HepG2 (cell line): ENCODE results near the gene KLHDC4. TPM values are rescaled to one million over a fixed set of nuclear protein-coding genes. Genes with fewer than 3 reads are reported as not detected.

ENCODE experiments used
- CC2D1A ChIP-seq: sonication (generic); formaldehyde crosslinking; IDR thresholded peaks from 2 replicates; pipeline ENCODE4 v1.8.1; 2023; ENCODE audit warnings: mild to moderate bottlenecking, missing genetic modification reagents
- DNMT3B ChIP-seq: conservative IDR thresholded peaks from 2 replicates; pipeline ENCODE4 v1.6.1; 2016; ENCODE audit warnings: missing biosample characterization, control low read depth
- ETV6 ChIP-seq: sonication (generic); formaldehyde crosslinking; conservative IDR thresholded peaks from 2 replicates; pipeline ENCODE4 v1.4.0; 2020; ENCODE audit warnings: missing genetic modification reagents
- FLYWCH1 ChIP-seq: sonication (generic); formaldehyde crosslinking; IDR thresholded peaks from 2 replicates; pipeline ENCODE4 v1.8.1; 2023; ENCODE audit warnings: mild to moderate bottlenecking, missing genetic modification reagents
- FOXC1 ChIP-seq: sonication (generic); formaldehyde crosslinking; IDR thresholded peaks from 2 replicates; pipeline ENCODE4 v1.8.0; 2022; ENCODE audit warnings: mild to moderate bottlenecking, missing genetic modification reagents, borderline replicate concordance
- FOXJ3 ChIP-seq: sonication (generic); formaldehyde crosslinking; IDR thresholded peaks from 2 replicates; pipeline ENCODE4 v1.4.0; 2020; ENCODE audit warnings: missing genetic modification reagents, mild to moderate bottlenecking, borderline replicate concordance
- KLF6 ChIP-seq: IDR thresholded peaks from 2 replicates; pipeline ENCODE4 v1.8.0; 2016; ENCODE audit warnings: missing biosample characterization, missing genetic modification reagents
- MTA3 ChIP-seq: sonication (generic); formaldehyde crosslinking; IDR thresholded peaks from 2 replicates; pipeline ENCODE4 v1.4.0; 2020; ENCODE audit warnings: missing genetic modification reagents
- NCOA5 ChIP-seq: sonication (generic); formaldehyde crosslinking; IDR thresholded peaks from 2 replicates; pipeline ENCODE4 v1.4.0; 2020; ENCODE audit warnings: missing genetic modification reagents
- NONO ChIP-seq, 2 experiments: fragments of 450-650 bp in 1 of 2; sonication (generic) in 1 of 2; formaldehyde crosslinking in 1 of 2; IDR thresholded peaks in 1 of 2; conservative IDR thresholded peaks in 1 of 2; 2 replicates each; pipeline versions ENCODE4 v1.6.1 to v1.8.0; 2017 to 2022; ENCODE audit warnings: mild to moderate bottlenecking in 1 of 2, missing genetic modification reagents in 1 of 2, moderate library complexity in 1 of 2
- POLR2G ChIP-seq: fragments of 200-400 bp; formaldehyde crosslinking; IDR thresholded peaks from 2 replicates; pipeline ENCODE4 v1.6.1; 2018; ENCODE audit warnings: mild to moderate bottlenecking, low read depth, low read length, moderate library complexity
- SETDB1 ChIP-seq: sonication (generic); formaldehyde crosslinking; IDR thresholded peaks from 2 replicates; pipeline ENCODE4 v1.5.1; 2020; ENCODE audit warnings: missing genetic modification reagents, mild to moderate bottlenecking, borderline replicate concordance
- SNAPC2 ChIP-seq: sonication (generic); formaldehyde crosslinking; IDR thresholded peaks from 2 replicates; pipeline ENCODE4 v1.8.1; 2022; ENCODE audit warnings: mild to moderate bottlenecking, missing genetic modification reagents
- SPEN ChIP-seq: sonication (generic); formaldehyde crosslinking; IDR thresholded peaks from 2 replicates; pipeline ENCODE4 v1.5.1; 2020; ENCODE audit warnings: low read depth, mild to moderate bottlenecking, missing genetic modification reagents
- SYNCRIP ChIP-seq: fragments of 200-400 bp; formaldehyde crosslinking; IDR thresholded peaks from 2 replicates; pipeline ENCODE4 v1.6.1; 2018; ENCODE audit warnings: mild to moderate bottlenecking, low read depth, low read length; ENCODE audit not compliant: insufficient read depth
- ZFP36L1 ChIP-seq: sonication (generic); formaldehyde crosslinking; IDR thresholded peaks from 2 replicates; pipeline ENCODE4 v1.8.0; 2022; ENCODE audit warnings: mild to moderate bottlenecking, missing genetic modification reagents, moderate library complexity
- ZNF10 ChIP-seq: sonication (generic); formaldehyde crosslinking; IDR thresholded peaks from 2 replicates; pipeline ENCODE4 v1.4.0; 2020; ENCODE audit warnings: mild to moderate bottlenecking, low read depth, missing genetic modification reagents, borderline replicate concordance
- ZNF274 ChIP-seq: sonication (generic); formaldehyde crosslinking; IDR thresholded peaks from 2 replicates; pipeline ENCODE4 v1.5.1; 2020; ENCODE audit warnings: mild to moderate bottlenecking, missing genetic modification reagents
- ZNF432 ChIP-seq: sonication (generic); formaldehyde crosslinking; IDR thresholded peaks from 2 replicates; pipeline ENCODE4 v1.5.0; 2020; ENCODE audit warnings: missing genetic modification reagents, mild to moderate bottlenecking, borderline replicate concordance
- ZNF672 ChIP-seq: sonication (generic); formaldehyde crosslinking; IDR thresholded peaks from 2 replicates; pipeline ENCODE4 v1.8.1; 2022; ENCODE audit warnings: missing genetic modification reagents
- ZNF709 ChIP-seq: sonication (generic); formaldehyde crosslinking; IDR thresholded peaks from 2 replicates; pipeline ENCODE4 v1.5.0; 2020; ENCODE audit warnings: mild to moderate bottlenecking, missing genetic modification reagents
- ZNF713 ChIP-seq: sonication (generic); formaldehyde crosslinking; IDR thresholded peaks from 2 replicates; pipeline ENCODE4 v1.4.0; 2020; ENCODE audit warnings: mild to moderate bottlenecking, missing genetic modification reagents
- ZNF841 ChIP-seq: sonication (generic); formaldehyde crosslinking; IDR thresholded peaks from 2 replicates; pipeline ENCODE4 v1.8.1; 2023; ENCODE audit warnings: missing genetic modification reagents, borderline replicate concordance
- polyA plus RNA-seq, 8 experiments: library from polyadenylated mRNA; depleted of rRNA in 3 of 8; stranded (reverse) in 7 of 8; unstranded in 1 of 8; fragments of >200 nt; fragmentation: Illumina TruSeq in 4 of 8; extraction: Trizol in 4 of 8; gene quantifications; 2 replicates each; pipeline versions ENCODE4 v1.2.1 to v1.2.3, GENCODE V29; 2011 to 2016; ENCODE audit warnings: low read depth in 4 of 8, missing spikeins in 1 of 8, mixed read lengths in 1 of 8; ENCODE audit not compliant: insufficient read depth in 1 of 8
- total RNA-seq, 5 experiments: library from RNA; depleted of rRNA; stranded (reverse); fragments of >200 nt; fragmentation: Illumina TruSeq; extraction: Trizol; gene quantifications; 2 replicates each; pipeline ENCODE4 v1.2.3, GENCODE V29; 2016; ENCODE audit warnings: low read depth in 1 of 5
- TF ChIP-seq, protein P1 (sequence below): sonication (generic); formaldehyde crosslinking; IDR thresholded peaks from 2 replicates; pipeline ENCODE4 v1.5.0; 2020; ENCODE audit warnings: missing genetic modification reagents
- TF ChIP-seq, protein P2 (sequence below): sonication (generic); formaldehyde crosslinking; IDR thresholded peaks from 2 replicates; pipeline ENCODE4 v1.4.0; 2020; ENCODE audit warnings: missing genetic modification reagents
- TF ChIP-seq, protein P3 (sequence below): sonication (generic); formaldehyde crosslinking; IDR thresholded peaks from 2 replicates; pipeline ENCODE4 v1.4.0; 2020; ENCODE audit warnings: mild to moderate bottlenecking, missing genetic modification reagents

Gene KLHDC4
- total and polyA plus RNA-seq, 2 of the 13 experiments (the other 11 are each of a cell fraction or from before 2014, with no cell fraction given), result 18.7 to 31.8 TPM

DNA sequence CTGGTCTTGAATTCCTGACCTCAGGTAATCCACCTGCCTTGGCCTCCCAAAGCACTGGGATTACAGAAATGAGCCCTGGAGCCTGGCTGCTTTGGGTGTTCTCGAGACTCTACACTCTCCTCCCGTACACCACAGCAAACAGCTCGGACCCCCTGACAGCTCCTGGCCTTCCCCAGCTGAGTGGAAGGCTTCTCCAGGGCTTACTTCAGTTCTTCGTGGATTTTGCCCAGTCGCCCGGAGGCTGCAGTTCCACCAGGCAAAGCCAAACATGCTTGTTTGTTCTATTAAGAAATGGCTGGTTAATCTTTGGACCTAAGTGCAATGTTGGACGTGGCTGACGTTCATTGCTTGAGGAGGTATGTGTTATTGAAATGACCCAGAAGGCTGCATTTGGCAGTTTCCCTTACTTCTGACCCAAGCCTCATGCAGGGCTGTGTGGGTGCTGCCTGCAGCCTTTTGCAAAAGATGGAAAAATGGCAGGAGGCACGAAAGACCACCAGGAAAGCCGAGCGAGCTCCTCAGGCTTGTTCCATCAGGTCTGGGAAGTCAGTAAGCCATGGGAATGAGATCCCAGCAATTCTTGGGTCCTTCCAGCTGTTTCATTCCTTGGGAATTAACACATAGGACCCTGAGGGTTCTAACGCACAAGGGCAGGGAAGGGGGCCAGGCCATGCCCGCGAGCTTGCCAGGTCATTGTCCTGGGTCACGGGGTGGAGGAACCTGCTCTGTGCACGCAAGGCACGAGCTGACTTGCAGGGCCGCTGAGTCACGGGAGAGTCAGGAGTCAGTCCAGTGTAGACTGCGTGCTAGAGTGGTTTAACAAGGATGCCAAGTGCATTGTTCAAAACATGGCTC, 23.9 kb upstream of the KLHDC4 start (continued):
- TF ChIP-seq ZFP36L1 (CRISPR knock-in tag) (no peak), FOXC1 (CRISPR knock-in tag) (no peak), KLF6 (CRISPR knock-in tag) (peak; percentile 69; the same call in 1 of the 2 replicates), NCOA5 (CRISPR knock-in tag) (no peak), NONO (IDR thresholded peaks at IDR 0.05) (no peak), NONO (CRISPR knock-in tag; conservative IDR thresholded peaks at IDR 0.05) (peak; percentile 89), SYNCRIP (no peak), MTA3 (CRISPR knock-in tag) (no peak), ZNF841 (no peak), POLR2G (peak; percentile 82), ZNF432 (CRISPR knock-in tag) (no peak), SPEN (CRISPR knock-in tag) (peak; percentile 63; the same call in 1 of the 2 replicates), SETDB1 (CRISPR knock-in tag) (no peak), ZNF10 (CRISPR knock-in tag) (no peak), DNMT3B (no peak), SNAPC2 (CRISPR knock-in tag) (no peak; the same call in 1 of the 2 replicates), FLYWCH1 (CRISPR knock-in tag) (no peak), ZNF672 (CRISPR knock-in tag) (no peak), CC2D1A (CRISPR knock-in tag) (no peak), ZNF274 (CRISPR knock-in tag) (no peak; the same call in 1 of the 2 replicates), ETV6 (no peak), ZNF713 (CRISPR knock-in tag) (0 out of 2 replicates have a peak, but pooled peaks have one; percentile 31), FOXJ3 (CRISPR knock-in tag) (peak; percentile 89), ZNF709 (CRISPR knock-in tag) (peak; percentile 60; the same call in 1 of the 2 replicates)
- TF ChIP-seq, protein P1, sequence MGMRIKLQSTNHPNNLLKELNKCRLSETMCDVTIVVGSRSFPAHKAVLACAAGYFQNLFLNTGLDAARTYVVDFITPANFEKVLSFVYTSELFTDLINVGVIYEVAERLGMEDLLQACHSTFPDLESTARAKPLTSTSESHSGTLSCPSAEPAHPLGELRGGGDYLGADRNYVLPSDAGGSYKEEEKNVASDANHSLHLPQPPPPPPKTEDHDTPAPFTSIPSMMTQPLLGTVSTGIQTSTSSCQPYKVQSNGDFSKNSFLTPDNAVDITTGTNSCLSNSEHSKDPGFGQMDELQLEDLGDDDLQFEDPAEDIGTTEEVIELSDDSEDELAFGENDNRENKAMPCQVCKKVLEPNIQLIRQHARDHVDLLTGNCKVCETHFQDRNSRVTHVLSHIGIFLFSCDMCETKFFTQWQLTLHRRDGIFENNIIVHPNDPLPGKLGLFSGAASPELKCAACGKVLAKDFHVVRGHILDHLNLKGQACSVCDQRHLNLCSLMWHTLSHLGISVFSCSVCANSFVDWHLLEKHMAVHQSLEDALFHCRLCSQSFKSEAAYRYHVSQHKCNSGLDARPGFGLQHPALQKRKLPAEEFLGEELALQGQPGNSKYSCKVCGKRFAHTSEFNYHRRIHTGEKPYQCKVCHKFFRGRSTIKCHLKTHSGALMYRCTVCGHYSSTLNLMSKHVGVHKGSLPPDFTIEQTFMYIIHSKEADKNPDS (CRISPR knock-in tag), result no peak
- TF ChIP-seq, protein P2, sequence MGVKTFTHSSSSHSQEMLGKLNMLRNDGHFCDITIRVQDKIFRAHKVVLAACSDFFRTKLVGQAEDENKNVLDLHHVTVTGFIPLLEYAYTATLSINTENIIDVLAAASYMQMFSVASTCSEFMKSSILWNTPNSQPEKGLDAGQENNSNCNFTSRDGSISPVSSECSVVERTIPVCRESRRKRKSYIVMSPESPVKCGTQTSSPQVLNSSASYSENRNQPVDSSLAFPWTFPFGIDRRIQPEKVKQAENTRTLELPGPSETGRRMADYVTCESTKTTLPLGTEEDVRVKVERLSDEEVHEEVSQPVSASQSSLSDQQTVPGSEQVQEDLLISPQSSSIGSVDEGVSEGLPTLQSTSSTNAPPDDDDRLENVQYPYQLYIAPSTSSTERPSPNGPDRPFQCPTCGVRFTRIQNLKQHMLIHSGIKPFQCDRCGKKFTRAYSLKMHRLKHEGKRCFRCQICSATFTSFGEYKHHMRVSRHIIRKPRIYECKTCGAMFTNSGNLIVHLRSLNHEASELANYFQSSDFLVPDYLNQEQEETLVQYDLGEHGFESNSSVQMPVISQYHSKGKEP (CRISPR knock-in tag), result 0 out of 2 replicates have a peak, but pooled peaks have one; percentile 14
- TF ChIP-seq, protein P3, sequence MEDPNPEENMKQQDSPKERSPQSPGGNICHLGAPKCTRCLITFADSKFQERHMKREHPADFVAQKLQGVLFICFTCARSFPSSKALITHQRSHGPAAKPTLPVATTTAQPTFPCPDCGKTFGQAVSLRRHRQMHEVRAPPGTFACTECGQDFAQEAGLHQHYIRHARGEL, result no peak
